ENCODE measurements around the gene ADSS1.

The ADSS1 gene

GRCh38 chr14:104770851-104771272 is 46.8 kb downstream of the ADSS1 start:
- no peak for DNase-seq

GRCh38 chr14:104771374-104771773 is 47.3 kb downstream of the ADSS1 start:
- no peak for DNase-seq

- no peak for DNase-seq
These were observed 48.1 kb downstream of the ADSS1 start for GRCh38 chr14:104771918-104772706.

- DNase-seq: no peak
These were observed 48.9 kb downstream of the ADSS1 start for GRCh38 chr14:104772707-104773504.

GRCh38 chr14:104773505-104774452 is 49.8 kb downstream of the ADSS1 start:
- no peak for DNase-seq

- no peak for DNase-seq
These were observed 50.5 kb downstream of the ADSS1 start for GRCh38 chr14:104774453-104775072.

- DNase-seq: no peak
These were observed 51.1 kb downstream of the ADSS1 start for GRCh38 chr14:104775073-104775489.

- DNase-seq: no peak
These were observed 52.5 kb downstream of the ADSS1 start for GRCh38 chr14:104776481-104776880.

GRCh38 chr14:104776961-104777807 is 53.2 kb downstream of the ADSS1 start:
- no peak for DNase-seq

GRCh38 chr14:104777808-104778249 is 53.8 kb downstream of the ADSS1 start:
- no peak for DNase-seq

GRCh38 chr14:104778694-104779331 is 54.8 kb downstream of the ADSS1 start:
- DNase-seq: no peak

- DNase-seq: no peak
These were observed 55.9 kb downstream of the ADSS1 start for GRCh38 chr14:104779776-104780512.

- DNase-seq: no peak
These were observed 56.5 kb downstream of the ADSS1 start for GRCh38 chr14:104780513-104781030.

- DNase-seq: no peak
These were observed 57.4 kb downstream of the ADSS1 start for GRCh38 chr14:104781271-104782077.

- no peak for DNase-seq
These were observed 58.2 kb downstream of the ADSS1 start for GRCh38 chr14:104782086-104782807.

GRCh38 chr14:104782808-104783139 is 58.7 kb downstream of the ADSS1 start:
- no peak for DNase-seq

GRCh38 chr14:104783484-104784217 is 59.6 kb downstream of the ADSS1 start:
- DNase-seq: no peak

- no peak for DNase-seq
These were observed 60.2 kb downstream of the ADSS1 start for GRCh38 chr14:104784218-104784568.

Measured in NCI-H2171 (cell line).